ENCODE measurements around the gene PARVB.

PARVB gene

DNA sequence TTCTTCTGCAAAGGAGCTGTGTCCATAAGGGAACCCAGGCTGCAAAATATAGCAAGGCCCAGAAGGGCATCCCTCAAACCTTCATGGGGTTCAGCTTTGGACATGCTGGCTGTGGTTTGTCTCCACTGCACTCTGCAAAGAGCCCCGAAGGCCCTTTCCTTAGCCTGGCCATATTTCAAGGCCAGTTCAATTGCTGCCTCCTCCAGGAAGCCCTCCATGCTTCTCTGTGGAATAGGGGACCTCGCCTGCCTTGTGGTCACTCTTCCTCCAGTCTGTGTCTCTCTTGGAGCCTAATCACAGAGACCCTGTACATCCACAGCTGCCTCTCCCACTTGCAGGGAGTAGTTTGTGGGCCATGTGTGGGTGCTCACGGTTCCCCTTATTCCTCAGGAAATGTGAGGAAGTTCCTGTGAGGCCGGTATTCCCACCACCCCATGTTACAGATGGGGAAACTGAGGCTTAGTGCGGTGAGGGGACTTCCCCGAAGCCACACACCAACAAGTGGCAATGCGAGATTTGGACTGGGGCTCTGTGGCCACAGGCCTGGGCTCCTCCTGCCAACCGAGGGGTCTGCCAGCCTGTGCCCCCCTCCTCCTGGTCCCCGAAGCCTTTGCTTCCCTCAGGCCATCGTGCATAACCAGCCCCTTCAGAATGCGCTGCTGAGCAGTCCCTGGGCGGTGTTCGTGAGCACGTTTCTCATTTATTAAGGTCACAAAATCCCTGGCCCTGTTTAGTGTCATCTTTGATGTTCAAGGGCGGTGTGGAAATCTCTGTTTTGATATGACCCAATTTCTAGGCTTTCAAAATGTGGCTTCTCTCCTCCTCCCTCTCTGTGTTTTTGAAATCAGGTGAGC, 65.8 kb downstream of the PARVB start:
- DNase-seq (ENCODE audit: low spot score) = no peak

DNA sequence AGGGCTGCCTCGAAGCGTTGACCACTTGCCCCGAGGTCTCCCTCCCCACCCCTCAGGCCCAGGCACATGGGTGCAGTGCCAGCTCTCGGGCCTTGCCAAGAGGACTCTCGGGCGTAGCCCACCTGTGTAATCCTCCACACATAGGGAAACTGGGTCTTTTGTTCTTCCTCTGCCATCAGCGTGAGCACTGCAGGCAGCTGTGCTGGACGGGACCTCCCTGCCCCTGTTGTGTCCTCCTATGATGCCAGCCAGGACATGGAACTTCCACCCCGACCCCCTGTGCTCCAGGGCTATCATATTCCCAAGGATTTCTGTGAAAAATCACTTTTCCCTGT, 66.4 kb downstream of the PARVB start:
- DNase-seq (ENCODE audit: low spot score) = no peak

DNA sequence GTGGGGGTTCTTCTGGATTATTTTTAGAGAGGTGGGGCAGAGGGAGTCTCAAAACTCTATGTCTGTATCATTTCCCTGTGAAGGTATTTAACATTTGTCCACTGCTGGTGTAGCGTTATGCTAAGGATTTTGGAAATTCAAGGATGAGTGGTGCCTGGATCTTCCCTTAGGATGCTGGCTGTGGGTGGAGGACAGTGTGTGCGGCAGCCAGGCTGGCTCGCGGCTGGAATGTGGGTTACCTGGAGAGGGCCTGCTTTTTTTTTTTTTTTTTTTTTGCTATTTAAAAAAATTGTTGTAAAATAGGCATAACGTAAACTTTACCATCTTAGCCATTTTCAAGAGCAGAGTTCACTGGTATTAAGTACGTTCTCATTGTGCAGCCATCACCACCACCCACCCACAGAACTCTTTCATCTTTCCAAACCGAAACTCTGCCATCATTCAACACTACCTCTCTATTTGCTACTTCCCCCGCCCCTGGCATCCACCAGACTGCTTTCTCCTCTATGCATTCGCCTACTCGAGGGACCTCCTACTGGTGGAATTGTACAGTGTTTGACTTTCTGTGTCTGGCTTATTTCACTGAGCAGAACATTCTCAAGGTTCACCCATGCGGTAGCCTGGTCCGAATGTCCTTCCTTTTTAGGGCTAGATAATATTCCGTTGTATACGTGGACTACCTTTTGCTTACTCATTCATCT, 67.1 kb downstream of the PARVB start:
- DNase-seq (ENCODE audit: low spot score) = no peak

DNA sequence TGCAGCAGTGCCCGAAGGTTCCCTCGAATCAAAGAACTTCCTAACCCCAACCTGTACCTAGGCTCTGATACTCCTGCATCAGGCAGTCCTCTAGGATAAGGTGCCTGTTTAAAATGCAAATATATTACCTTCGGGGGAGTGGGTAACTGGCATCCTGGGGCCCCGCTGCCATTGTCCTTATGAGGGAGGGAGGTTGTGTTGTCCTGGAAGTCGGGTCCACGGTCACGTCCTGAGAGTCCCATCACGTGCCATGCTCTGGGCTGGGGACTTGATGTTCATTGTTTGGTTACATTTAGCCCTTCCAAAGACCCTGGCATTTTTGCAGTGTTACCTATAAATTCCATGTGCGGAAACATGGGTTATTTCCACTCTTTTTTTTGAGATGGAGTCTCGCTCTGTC, 67.6 kb downstream of the PARVB start:
- no peak for DNase-seq (ENCODE audit: low spot score)

DNA sequence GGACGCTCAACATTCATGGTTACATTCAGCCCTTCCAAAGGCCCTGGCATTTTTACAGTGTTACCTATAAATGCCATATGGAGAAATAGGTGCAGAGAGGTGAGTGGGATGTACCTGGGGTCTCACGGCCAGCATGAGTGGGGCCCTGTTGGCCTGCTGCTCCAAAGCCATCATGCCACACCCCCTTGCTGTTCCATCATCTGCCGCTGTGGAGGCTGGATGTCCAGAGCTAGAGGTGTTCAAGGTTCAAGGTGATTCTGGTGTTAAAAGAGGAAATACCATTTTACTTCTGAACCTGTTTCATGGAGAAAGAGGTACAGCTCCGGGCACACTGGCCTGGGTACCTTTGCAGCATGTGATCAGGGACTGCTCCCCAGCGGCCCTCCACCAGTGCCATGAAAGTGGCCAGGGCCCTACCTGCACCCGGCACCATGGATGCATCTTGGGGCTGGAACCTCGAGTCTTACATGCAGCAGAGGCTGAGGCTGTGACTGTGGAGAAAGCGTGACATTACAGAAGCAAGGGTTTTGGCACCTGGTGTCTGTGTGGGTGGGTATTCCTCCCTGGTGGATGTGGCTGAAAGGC, 68.6 kb downstream of the PARVB start:
- DNase-seq (ENCODE audit: low spot score) = no peak

DNA sequence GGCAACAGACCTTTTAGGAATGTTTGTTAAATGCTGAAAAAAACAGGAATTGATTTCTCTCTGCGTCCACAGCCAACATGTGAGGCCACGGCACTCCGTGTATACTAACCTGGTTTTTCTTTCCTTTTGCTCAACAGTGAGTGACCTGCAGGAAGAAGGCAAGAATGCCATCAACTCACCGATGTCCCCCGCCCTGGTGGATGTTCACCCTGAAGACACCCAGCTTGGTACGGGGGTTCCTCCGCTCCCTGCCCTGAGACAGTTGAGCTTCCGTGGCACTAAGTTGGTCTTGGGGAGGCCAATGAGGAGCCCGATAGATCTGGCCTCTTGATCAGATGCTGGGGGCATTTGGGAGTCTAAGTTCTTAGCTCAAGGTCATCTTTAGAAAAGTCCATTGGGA, 69.7 kb downstream of the PARVB start:
- no peak for DNase-seq (ENCODE audit: low spot score)

DNA sequence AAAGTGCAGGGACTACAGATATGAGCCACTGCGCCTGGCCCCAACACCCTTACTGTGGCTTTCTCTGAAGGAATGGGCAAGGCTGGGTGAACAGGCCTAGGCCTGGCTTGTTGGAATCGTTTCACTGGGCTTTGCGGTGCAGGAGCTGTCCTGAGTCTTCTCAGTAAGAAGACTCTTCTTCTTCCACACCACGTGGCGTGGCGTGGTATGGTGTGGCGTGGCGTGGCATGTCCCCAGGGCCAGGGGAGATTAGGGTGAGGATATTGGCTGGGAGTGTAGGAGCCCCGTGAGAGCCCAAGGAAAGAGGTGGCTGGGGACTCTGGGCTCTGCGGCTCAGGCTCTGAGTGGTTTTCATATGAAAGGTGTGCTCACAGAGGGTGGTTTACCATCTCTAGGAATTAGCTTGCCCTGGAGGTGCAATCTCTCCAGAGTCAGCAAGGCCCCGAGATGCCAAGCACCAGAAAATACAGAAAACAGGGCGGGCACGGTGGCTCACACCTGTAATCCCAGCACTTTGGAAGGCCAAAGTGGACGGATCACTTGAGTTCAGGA, 70.7 kb downstream of the PARVB start:
- DNase-seq (ENCODE audit: low spot score) = no peak

DNA sequence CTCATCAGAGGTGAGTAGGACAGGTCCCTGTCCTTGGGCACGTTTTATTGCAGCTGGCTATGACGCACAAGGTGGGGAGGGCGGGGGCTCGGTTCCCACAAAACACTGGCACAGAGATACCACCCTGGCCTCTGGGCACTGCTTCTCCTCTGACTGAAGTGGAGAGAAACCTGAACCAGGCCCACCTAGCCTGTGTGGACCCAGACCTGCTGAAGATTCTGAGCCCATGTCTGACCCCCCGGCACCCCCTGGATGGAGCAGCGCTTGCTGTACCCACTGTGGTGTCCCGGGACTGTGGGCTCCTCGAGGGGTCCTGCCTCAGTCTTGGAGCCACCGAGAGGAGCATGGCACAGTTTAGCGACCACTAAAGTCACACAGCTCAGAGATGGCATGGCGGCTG, 72.6 kb downstream of the PARVB start:
- DNase-seq (ENCODE audit: low spot score) = no peak

DNA sequence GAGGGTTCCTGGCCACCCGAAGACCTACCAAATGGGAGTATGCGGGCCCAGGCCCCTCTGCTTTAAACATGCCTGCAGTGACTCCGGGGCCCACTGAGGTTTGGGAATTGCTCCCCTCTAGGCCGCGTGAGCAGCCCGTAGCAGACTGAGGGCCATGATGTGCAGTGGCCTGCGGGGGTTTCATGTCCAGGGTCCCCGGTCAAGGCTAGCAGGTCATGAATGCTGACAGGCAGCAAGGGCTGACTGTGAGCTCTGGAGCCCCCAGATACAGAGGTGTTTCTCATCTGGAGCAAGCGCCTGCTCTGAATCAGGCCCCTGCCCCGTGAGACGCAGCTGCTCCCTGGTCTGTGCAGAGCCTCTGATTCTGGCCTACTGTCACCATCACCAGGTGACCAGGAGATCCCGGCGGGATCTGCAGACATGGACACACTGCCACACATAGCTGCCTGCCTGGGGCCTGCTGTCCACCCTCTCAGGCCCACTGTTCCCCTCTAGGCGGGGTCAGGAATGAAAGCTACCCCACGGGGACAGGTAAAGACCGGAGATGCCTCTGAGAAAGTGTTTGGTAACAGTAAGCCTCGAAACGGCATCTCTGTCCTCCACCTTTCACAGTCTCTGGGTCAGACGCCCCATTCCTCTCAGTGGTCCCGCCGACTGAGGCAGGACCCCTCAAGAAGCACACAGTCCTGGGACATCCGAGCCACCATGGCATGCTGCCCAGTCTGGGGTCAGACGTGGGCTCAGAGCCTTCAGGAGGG, 73.3 kb downstream of the PARVB start:
- no peak for DNase-seq (ENCODE audit: low spot score)

DNA sequence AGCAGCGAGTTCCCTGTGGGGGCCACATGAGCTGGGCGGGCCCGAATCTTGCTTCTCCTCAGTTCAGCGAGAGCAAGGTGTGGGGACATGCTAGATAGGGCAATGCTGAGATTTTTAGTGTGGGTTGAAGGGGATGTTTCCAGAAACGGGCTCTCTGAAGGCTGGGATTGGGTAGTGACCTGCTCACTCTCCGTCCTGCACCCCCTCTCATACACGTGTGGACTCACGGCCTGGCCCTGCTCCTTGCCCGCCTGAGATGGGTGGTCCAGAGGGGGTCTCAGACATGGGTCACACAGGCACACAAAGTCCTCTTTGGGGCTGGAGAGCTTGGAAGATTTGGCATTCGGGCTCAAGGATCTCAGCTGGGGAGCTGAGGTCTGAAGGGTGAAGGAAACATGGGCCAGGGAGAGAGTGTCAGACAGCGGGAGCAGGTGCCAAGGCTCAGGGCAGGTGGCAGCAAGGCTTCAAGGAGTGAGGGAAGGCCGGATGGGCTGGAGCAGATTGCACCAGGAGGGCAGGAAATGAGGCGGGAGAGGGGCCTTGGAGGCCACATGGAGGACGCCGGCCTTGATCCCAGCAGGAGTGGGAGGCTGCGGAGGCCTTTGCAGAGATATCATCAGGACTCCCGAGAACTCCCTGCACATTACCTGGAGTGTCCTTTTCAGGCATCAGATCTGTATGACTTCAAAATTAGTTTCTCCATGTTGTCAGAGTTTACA, 74.1 kb downstream of the PARVB start:
- no peak for DNase-seq (ENCODE audit: low spot score)

DNA sequence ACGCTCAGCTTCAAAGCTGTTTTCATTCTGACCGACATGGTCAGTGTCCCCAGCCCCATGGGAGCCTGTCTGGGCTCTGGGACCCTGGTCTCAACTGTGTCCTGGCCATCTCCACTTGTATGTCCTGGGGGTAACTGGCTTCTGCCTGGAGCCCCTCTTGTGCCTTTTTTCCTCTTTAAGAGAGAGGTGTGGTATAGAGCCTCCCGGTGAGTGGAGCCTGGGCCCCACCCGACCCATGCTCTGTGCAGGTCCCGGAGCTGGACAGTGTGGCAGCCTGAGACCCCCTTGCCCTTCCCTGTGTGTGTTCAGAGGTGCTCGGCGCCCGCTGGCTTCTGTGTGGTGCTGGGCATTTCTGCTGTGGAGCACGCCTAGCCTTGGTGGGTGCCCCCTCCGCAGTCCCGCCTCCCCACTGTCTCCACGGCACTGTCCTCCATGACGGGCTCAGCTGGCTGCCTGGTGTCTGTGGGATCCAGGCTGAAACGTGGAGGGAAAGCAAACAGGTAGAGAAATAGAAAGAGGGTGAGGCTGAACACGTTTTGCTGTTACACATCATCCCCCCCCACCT, 74.9 kb downstream of the PARVB start:
- no peak for DNase-seq (ENCODE audit: low spot score)

DNA sequence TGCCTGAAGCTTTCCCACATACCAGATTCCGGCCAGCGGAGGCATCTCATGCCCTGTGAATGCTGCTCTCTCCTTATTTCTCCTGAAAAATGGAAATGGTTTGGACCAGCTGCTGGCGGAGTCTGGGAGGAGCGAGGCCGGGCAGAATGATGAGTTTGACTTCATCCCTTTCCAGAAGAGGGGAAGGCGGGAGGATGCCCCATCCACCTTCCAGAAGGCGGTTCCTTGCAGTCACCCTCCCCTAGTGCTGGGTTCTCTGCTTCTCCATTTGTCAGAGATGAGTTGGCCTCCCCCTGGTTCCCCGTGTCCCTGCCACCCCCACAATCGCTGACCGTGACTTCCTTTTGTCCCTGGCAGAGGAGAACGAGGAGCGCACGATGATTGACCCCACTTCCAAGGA, 75.6 kb downstream of the PARVB start:
- no peak for DNase-seq (ENCODE audit: low spot score)

DNA sequence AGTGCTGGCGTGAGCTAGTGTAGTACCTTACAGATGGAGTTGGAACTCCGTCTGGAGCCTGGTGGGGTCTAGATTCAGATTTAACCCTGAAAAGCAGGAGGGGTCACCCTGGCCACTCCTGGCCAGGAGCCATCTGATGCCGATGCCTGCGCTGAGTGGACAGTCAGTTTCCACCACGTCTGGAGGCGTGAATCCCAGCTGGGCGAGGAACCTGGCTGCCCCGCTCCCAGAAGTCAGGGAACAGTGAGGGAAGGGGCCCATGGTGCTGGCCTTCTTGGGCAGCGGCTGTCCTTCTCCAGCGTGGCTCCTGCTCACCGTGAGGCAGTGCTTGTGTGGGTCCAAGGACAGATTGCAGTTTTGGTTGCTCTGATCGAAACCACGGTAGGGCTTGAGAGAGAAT, 76.3 kb downstream of the PARVB start:
- DNase-seq (ENCODE audit: low spot score) = no peak

DNA sequence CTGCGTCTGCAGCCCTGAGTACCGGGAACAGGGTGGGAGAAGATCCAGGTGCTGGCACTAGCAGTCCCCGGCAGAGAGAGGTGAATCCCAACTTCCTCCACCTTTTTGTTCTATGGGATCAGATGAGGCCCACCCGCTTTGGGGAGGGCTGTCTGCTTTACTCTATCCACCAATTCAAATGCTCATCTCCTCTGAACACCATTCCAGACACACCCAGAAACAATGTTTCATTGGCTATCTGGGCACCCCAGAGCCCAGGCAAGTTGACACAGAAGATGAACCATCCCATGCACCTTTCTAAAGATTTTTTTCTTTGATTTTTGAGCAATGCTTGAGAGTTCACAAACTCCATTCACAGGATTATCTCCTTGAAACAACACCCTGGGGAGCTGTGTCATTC, 78.0 kb downstream of the PARVB start:
- no peak for DNase-seq (ENCODE audit: low spot score)

DNA sequence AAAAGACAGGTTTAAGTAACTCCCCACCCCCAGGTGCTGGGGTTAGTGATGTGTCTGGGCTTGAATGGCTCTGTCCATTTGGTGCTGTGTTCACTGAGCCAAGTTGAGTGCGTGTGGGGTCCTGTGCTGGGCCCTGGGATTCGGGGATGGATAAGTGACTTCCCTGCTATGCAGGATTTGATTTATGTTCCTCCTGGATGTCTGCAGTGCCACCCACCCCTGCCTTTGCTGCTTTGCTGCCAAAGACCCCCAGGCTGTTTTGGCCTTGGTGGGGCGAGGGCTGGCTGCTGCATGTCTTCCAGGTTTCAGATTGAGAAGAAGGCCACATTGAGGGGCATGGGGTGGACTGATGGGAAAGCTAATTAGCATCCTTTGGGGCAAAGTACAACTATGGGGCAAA, 78.8 kb downstream of the PARVB start:
- DNase-seq (ENCODE audit: low spot score) = no peak

DNA sequence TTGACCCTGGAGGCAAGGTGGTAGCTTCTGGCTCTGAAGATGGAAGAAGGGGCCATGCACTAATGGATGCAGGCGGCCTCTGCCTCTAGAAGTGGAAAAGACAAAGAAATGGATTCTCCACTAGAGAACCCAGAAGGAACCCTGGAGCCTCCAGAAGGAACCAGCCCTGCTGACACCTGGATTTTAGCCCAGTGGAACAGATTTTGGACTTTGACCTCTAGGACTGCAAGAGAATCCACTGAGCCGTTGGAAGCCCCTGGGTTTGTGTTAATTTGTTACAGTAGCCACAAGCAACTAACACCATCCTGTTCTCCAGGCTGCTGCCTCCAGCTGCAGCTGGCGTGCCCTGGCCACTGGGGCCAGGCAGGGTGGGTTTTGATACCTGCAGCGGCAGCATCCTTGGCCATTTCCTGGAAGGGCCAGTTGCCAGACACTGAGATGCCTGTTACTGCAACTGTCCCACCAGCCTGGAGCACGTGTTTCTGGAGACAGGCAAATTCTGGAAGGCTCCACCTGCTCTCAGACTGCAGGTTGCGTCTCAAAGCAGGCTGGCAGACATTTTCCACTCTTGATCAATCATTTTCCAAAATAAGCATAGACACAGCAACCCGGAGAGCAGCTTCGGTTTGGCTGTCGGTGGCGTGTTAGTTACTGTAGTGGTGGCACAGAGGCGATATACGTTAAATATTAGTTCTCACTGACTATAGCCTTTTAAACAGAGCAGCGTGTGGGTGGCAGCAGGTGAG, 79.8 kb downstream of the PARVB start:
- DNase-seq (ENCODE audit: low spot score) = no peak

DNA sequence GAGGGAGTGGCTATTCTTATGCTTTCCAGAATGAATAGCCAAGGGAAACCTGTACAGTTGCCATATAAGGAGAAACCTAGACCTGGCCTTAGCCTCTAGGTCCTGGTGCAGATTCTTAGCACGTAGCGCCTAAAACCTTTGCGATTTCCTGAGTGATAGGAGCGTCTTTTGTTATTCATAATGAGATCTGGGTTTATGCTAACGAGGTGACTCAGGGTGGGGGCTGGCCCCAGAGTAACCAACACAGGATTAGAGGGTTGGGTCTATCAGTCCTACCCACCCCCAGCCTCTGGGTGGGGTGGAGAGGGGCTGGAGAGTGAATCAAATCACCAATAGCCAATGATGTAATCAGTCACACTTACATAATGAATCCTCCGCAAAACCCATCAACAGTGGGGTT, 83.2 kb downstream of the PARVB start:
- DNase-seq (ENCODE audit: low spot score) = no peak

DNA sequence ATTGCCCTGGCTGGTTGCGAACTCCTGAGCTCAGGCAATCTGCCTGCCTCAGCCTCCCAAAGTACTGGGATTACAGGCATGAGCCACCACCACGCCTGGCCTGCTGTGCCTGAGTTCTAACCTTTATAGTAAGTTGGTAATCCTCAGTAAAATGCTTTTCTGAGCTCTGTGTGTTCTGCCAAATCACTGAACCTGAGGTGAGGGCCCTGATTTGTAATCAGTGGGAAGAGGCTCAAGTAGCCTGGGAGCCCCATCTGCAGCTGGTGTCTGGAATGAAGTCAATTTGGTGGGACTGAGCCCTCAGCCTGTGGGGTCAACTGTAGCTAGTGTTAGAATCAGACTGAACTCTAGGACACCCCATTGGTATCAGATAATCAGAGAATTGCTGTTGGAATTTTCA, 84.0 kb downstream of the PARVB start:
- no peak for DNase-seq (ENCODE audit: low spot score)

DNA sequence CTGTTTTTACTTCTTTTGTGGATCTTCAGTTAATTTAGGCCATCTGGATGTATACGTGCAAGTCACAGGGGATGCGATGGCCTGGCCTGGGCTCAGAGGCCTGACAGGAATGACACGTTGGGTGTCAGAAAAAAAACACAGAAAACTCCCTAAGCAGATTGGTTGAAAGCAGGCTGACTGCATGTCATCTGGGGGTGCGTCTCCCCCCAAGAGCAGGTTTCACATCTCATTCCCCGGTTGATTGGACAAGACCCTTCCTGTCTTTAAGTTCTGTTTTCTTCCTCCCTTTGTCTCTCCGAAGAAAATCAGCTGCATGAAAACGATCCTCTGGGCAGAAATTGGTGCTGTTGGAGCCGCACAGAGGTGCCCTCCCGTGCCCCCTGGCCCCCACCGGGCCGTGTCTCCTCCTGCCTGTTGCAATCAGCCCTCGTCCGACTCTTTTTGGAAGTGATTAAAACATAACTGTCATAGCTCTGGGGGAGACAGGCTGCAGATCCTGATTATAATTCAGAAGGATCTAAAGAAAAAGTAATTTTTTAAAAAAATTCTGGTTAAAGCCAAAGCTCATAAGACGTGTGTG, 84.8 kb downstream of the PARVB start:
- DNase-seq (ENCODE audit: low spot score) = no peak

DNA sequence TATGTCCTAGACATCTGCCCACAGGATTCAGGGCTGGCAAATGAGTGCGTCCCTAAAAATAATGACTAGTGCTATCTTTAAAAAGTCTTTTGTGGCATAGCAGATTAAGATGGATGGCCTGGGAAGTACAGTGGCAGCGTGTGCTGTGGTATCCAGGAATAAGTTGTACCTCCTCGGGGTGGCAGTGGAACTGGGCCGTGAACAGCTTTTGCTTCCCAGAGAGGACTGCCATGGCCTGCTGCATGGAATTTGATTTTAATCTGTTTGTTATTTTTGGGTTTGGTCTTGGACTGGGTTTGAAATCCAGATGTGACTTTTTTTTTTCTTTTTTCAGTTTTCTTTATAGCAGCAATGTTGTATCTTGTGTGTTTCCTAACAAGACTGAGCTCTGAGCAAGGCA, 85.3 kb downstream of the PARVB start:
- no peak for DNase-seq (ENCODE audit: low spot score)
